ENCODE data around the gene NCR3LG1. TPM values are rescaled to one million over a fixed set of nuclear protein-coding genes. Genes with fewer than 3 reads are reported as not detected.

NCR3LG1 gene
- total and polyA plus RNA-seq, 9 of the 15 experiments (the other 6 are each of a cell fraction or from before 2014, with no cell fraction given): 4.1 to 39.8 (median 25.1) TPM

GRCh38 chr11:17384002-17384511 is 32.5 kb downstream of the NCR3LG1 start:
- ATAC-seq (peak; percentile 70), DNase-seq (ENCODE audit: extremely low read depth in 1 of 4, low spot score in 3 of 4) (peak; percentile 63 to 88 (median 64)), FAIRE-seq (peak; percentile 85)
- no peaks in the 10 kb centered on the region for H3K27me3 ChIP-seq (ENCODE audit: control insufficient read depth in 2 of 2, insufficient read depth in 2 of 2, low read length in 2 of 2)
- ChIA-PET CTCF (ENCODE audit: low intra/inter-chr PET ratio) (interaction anchor here (1.3 to 2.2 kb wide), 4 partner anchors 117 to 154 kb away, joined by 4 to 31 read pairs (median 10); no protein-coding TSS in a partner anchor), POLR2A (interaction anchor here (0.6 to 2.0 kb wide), 4 partner anchors 9 to 19 kb away, joined by 3 to 6 read pairs (median 4); no protein-coding TSS in a partner anchor)
- 13% methylated on average over 6 of the region's 6 CpGs for WGBS (ENCODE audit: insufficient coverage, low coverage, missing lambda C conversion rate)
- peaks cover 2 to 29% of the 10 kb centered on the region in 2 experiments; a peak in 3 of 5 replicates for H3K4me1 ChIP-seq (replicated peaks in 1 of 2; ENCODE audit: control insufficient read depth in 2 of 2, insufficient read depth in 2 of 2, low read length in 2 of 2)
- in situ Hi-C loops (cut with MboI): no loop called here
- no TSS peak for BruUV-seq (replicated peaks)
- H3K9me1 ChIP-seq (ENCODE audit: control insufficient read depth, insufficient read depth, low read length): peaks cover 5% of the 10 kb centered on the region
- H3K4me3 ChIP-seq: no peak overlapping the region
- intact Hi-C loops (cut with micrococcal nuclease): loop anchor here (1.0 to 2.0 kb wide), 2 partner anchors 53 to 144 kb away; no protein-coding TSS in a partner anchor
- H3K9ac ChIP-seq (ENCODE audit: insufficient read depth in 1 of 2, low read depth in 2 of 2, low read length in 2 of 2): peak overlapping the region in 1 of 2 experiments; percentile 43; a peak in 1 of 4 replicates
- H2AFZ ChIP-seq (ENCODE audit: low read depth, low read length): no peak overlapping the region
- no peak overlapping the region for H3K27ac ChIP-seq (ENCODE audit: extremely low read depth, low read depth, low read length)
- no peak overlapping the region for H3K4me2 ChIP-seq (ENCODE audit: insufficient read depth, low read length)
- peaks cover 11% of the 10 kb centered on the region for H4K20me1 ChIP-seq (replicated peaks; ENCODE audit: control insufficient read depth, insufficient read depth, low read length)
- H3K79me2 ChIP-seq (ENCODE audit: control insufficient read depth, insufficient read depth, low read length): no peaks in the 10 kb centered on the region
- H3K36me3 ChIP-seq (ENCODE audit: control insufficient read depth, insufficient read depth, low read length): peaks cover 18% of the 10 kb centered on the region; the same call in 2 of the 3 replicates
- no peaks in the 10 kb centered on the region for H3K9me3 ChIP-seq (replicated peaks; ENCODE audit: control insufficient read depth, insufficient read depth, low read depth, low read length)
- TF ChIP-seq, protein P1, sequence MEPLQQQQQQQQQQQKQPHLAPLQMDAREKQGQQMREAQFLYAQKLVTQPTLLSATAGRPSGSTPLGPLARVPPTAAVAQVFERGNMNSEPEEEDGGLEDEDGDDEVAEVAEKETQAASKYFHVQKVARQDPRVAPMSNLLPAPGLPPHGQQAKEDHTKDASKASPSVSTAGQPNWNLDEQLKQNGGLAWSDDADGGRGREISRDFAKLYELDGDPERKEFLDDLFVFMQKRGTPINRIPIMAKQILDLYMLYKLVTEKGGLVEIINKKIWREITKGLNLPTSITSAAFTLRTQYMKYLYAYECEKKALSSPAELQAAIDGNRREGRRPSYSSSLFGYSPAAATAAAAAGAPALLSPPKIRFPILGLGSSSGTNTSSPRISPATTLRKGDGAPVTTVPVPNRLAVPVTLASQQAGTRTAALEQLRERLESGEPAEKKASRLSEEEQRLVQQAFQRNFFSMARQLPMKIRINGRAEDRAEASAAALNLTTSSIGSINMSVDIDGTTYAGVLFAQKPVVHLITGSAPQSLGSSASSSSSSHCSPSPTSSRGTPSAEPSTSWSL (CRISPR knock-in tag; IDR thresholded peaks at IDR 0.05; ENCODE audit: borderline replicate concordance): no peak
- TF ChIP-seq, protein P2, sequence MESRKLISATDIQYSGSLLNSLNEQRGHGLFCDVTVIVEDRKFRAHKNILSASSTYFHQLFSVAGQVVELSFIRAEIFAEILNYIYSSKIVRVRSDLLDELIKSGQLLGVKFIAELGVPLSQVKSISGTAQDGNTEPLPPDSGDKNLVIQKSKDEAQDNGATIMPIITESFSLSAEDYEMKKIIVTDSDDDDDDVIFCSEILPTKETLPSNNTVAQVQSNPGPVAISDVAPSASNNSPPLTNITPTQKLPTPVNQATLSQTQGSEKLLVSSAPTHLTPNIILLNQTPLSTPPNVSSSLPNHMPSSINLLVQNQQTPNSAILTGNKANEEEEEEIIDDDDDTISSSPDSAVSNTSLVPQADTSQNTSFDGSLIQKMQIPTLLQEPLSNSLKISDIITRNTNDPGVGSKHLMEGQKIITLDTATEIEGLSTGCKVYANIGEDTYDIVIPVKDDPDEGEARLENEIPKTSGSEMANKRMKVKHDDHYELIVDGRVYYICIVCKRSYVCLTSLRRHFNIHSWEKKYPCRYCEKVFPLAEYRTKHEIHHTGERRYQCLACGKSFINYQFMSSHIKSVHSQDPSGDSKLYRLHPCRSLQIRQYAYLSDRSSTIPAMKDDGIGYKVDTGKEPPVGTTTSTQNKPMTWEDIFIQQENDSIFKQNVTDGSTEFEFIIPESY (CRISPR knock-in tag; IDR thresholded peaks at IDR 0.05): no peak
- TF ChIP-seq ESRRB (CRISPR knock-in tag; IDR thresholded peaks at IDR 0.05; ENCODE audit: borderline replicate concordance) (no peak), TBL1XR1 (IDR thresholded peaks at IDR 0.05; ENCODE audit: low read length in 2 of 2) (no peak), POU5F1 (IDR thresholded peaks at IDR 0.05; ENCODE audit: borderline replicate concordance, low read depth, low read length, partially characterized antibody) (no peak), BDP1 (IDR thresholded peaks at IDR 0.05; ENCODE audit: insufficient read depth, insufficient read length) (no peak), RBBP5 (IDR thresholded peaks at IDR 0.05; ENCODE audit: borderline replicate concordance, insufficient read depth, low read length, poor library complexity, severe bottlenecking) (no peak), DEAF1 (CRISPR knock-in tag; IDR thresholded peaks at IDR 0.05) (peak; percentile 43; the same call in 1 of the 2 replicates), ZNF3 (CRISPR knock-in tag; IDR thresholded peaks at IDR 0.05) (no peak), RAD21 (CRISPR knock-in tag; conservative IDR thresholded peaks at IDR 0.05 in 1 of 2, IDR thresholded peaks at IDR 0.05 in 1 of 2) (peak; percentile 85 to 89), ZFP1 (CRISPR knock-in tag; IDR thresholded peaks at IDR 0.05) (no peak), U2AF2 (optimal IDR thresholded peaks at IDR 0.05; ENCODE audit: low read depth, low read length) (no peak), ZNF12 (CRISPR knock-in tag; IDR thresholded peaks at IDR 0.05) (0 out of 2 replicates have a peak, but pooled peaks have one; percentile 33)

All from K562 (cell line).